Bronchial epithelial cell (primary cell): ENCODE results near the gene LSM2. TPM values are rescaled to one million over a fixed set of nuclear protein-coding genes. Genes with fewer than 3 reads are reported as not detected.
A peak's percentile ranks its signal among the peaks of the same experiment; 100 is the strongest.
"Not testable (repeated sequence)": the region's sequence is repeated elsewhere in the genome, so short reads cannot be mapped to it uniquely, and the experiment has no call there.

ENCODE experiments used
- DNase-seq: peaks from one replicate; pipeline ENCODE4 v3.0.0-alpha.2; 2010; ENCODE audit warnings: low read depth
- FAIRE-seq: peaks from 2 replicates; lab custom pipeline; 2011; peaks lifted over from hg19 to GRCh38; lab: Jason Lieb, UNC
- H3K27me3 ChIP-seq: 2 replicates; pipeline ENCODE4 v1.5.1; 2011; ENCODE audit warnings: low read length; ENCODE audit not compliant: control insufficient read depth, insufficient read depth
- H3K36me3 ChIP-seq: 2 replicates; pipeline ENCODE4 v1.5.1; 2011; ENCODE audit warnings: low read length; ENCODE audit not compliant: control insufficient read depth, insufficient read depth
- H3K4me3 ChIP-seq: 2 replicates; pipeline ENCODE4 v1.5.1; 2011; ENCODE audit warnings: mild to moderate bottlenecking, low read depth, low read length, control low read depth
- total RNA-seq: library from RNA; depleted of rRNA; stranded (reverse); fragments of >200 nt; gene quantifications from 2 replicates; pipeline ENCODE4 v1.2.1, GENCODE V29; 2014
- TF ChIP-seq, protein P1 (sequence below): IDR thresholded peaks from 2 replicates; pipeline ENCODE4 v1.5.1; 2011; ENCODE audit warnings: mild to moderate bottlenecking, moderate library complexity, low read length, control low read depth, inconsistent platforms; ENCODE audit not compliant: insufficient read depth, severe bottlenecking

Gene LSM2
- total RNA-seq, 1 donor from 2014 or later = 29.2 TPM

DNA sequence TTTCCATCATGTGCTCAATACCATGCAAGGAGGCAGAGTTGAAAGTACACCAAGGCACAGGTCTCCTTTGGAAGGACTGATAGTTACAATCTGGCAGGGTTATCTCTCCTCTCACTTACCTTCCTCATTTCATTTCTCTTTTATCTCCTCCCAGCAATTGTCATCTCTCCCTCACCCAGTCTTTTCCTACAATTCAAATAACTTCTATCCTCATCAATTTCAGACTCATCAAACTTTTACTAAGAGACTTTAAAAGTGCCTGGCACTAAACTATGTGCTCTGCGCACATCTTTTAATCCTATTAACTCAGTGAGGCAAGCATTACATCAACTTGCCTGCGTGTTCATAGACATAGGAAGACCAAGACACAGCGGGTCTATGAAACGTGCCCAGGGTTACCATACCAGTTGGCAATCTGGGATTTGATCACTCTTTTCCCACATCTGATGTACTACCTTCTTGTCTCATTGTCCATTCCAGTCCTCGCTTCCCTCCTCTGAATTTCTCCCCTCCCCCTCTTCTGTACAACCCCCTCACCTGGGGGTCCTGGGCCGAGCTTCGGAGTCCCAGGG is 12.4 kb downstream of the LSM2 start:
- H3K4me3 ChIP-seq = peak overlapping the region; percentile 95
- peaks cover 14% of the 10 kb centered on the region for H3K36me3 ChIP-seq
- DNase-seq (peak; percentile 35), FAIRE-seq (no peak)
- TF ChIP-seq, protein P1, sequence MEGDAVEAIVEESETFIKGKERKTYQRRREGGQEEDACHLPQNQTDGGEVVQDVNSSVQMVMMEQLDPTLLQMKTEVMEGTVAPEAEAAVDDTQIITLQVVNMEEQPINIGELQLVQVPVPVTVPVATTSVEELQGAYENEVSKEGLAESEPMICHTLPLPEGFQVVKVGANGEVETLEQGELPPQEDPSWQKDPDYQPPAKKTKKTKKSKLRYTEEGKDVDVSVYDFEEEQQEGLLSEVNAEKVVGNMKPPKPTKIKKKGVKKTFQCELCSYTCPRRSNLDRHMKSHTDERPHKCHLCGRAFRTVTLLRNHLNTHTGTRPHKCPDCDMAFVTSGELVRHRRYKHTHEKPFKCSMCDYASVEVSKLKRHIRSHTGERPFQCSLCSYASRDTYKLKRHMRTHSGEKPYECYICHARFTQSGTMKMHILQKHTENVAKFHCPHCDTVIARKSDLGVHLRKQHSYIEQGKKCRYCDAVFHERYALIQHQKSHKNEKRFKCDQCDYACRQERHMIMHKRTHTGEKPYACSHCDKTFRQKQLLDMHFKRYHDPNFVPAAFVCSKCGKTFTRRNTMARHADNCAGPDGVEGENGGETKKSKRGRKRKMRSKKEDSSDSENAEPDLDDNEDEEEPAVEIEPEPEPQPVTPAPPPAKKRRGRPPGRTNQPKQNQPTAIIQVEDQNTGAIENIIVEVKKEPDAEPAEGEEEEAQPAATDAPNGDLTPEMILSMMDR = no peak
- H3K27me3 ChIP-seq = no peaks in the 10 kb centered on the region

DNA sequence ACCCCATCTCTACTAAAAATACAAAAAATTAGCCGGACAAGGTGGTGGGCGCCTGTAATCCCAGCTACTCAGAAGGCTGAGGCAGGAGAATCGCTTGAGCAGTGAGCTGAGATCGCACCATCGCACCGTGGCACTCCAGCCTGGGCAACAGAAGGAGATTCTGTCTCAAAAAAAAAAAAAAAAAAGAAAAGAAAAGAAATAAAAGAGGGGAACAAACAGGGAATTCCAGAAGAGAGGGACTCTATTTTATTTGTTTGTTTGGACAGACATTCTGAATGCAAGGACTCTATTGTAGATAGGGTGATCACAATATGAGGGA is 12.9 kb downstream of the LSM2 start:
- H3K27me3 ChIP-seq, DNase-seq, FAIRE-seq: not testable (repeated sequence)
- Histone ChIP-seq H3K4me3 (peak overlapping the region; percentile 95), H3K36me3 (peaks cover 16% of the 10 kb centered on the region)

DNA sequence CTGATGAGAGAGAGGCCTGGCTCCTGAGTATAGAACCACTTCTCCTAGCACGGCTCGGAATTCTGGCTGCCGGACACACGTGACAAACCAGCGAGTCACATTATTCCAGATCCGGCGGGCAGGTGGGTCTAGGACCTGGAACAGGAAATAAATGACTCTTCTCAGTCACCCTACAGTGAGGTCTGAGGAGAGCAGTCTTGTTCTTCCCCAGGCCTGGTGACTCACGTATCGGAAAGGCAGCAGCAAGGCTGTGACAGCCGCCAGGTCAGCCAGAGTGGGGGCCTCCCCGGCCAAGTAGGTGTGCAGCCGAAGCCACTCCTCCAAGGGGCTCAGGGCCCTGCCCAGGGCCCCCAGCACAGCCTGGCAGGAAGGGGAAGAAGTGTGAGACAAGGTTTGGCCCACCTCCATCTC is 14.0 kb downstream of the LSM2 start:
- no peak for FAIRE-seq
- TF ChIP-seq, protein P1 = no peak
- Histone ChIP-seq H3K36me3 (peaks cover 16% of the 10 kb centered on the region), H3K4me3 (no peak overlapping the region), H3K27me3 (no peaks in the 10 kb centered on the region)
- DNase-seq = peak; percentile 85

DNA sequence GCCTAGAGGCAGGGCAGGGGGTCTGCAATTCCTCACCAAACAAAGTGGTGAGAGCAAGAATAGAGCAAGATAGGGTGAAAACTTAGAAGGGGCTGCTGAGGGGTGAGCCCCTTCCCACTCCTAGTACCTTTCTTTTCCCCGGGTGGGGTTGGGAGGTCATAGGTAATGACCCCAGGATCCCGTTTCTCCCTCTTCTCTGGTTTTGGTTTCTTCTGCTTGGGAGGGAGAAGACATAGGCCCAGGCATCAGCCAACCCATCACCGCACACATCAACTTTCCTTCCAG is 14.7 kb downstream of the LSM2 start:
- Histone ChIP-seq H3K4me3 (no peak overlapping the region), H3K27me3 (no peaks in the 10 kb centered on the region), H3K36me3 (peaks cover 16% of the 10 kb centered on the region)
- DNase-seq (no peak), FAIRE-seq (no peak)
- TF ChIP-seq, protein P1 = no peak

DNA sequence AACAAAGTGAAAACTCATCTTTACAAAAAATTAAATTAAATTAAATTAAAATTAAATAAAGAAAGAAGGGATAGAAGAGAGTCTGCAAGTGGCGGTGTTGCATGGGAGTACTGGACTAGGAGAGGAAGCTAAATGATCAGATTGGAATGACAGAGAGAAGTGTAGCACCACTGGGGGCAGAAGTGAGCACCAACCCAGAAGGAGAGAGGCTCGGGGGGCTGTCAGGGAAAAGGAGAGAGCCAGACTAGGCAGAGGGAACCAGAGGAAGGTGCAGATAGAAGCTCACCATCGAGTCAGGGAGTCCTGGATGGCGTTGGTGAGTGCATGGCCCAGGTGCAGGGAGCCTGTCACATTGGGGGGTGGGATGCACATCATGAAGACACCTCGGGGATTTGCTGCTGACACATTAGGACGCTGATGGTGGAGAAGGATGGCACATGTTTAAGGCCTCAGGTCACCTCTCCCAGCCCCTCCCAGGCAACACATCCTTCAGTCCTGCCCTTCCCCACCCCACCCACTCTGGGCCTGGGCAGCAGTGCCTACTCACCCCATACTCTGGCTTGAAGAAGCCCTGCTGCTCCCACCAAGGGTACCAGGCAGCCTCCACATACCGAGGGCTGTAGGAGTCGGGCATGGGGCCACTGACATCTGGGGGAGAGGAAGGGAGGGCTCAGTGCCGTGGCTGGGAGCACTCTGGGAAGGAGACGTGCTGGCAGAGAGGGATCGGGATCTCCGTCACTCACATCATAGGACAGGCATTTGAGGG is 15.3 kb downstream of the LSM2 start:
- H3K36me3 ChIP-seq = peaks cover 16% of the 10 kb centered on the region
- DNase-seq = no peak

DNA sequence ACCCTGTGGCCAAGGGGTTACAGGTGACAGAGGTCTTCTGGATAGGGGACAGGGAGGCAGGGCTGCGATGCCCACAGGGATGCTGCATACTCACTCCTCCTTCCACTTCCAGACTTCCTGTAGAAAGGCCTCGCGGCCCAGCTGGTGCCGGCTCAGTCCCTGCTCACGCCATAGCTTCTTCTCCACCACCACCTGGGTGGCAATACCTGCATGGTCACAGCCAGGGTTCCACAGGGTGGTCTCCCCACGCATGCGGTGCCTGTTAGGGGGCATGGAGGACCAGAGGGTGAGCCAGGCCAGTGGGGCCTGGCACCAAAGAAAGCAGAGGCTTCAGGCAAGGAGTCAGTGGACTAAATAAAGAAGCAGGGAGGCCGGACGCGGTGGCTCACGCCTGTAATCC is 21.3 kb downstream of the LSM2 start:
- no peak overlapping the region for H3K4me3 ChIP-seq
- FAIRE-seq = no peak
- TF ChIP-seq, protein P1 = no peak
- H3K36me3 ChIP-seq = peaks cover 40% of the 10 kb centered on the region
- DNase-seq = no peak
- no peaks in the 10 kb centered on the region for H3K27me3 ChIP-seq

More for the DNA sequence above, 15.3 kb downstream of the LSM2 start:
- H3K27me3 ChIP-seq = no peaks in the 10 kb centered on the region
- TF ChIP-seq, protein P1 = peak; percentile 61
- no peak for FAIRE-seq
- no peak overlapping the region for H3K4me3 ChIP-seq
